SW 1271 (cell line): ENCODE data around the gene DAD1.
"Not testable (repeated sequence)": the region's sequence is repeated elsewhere in the genome, so short reads cannot be mapped to it uniquely, and the experiment has no call there.

Experiments used
- DNase-seq, 2 experiments: peaks; one replicate each; lab custom pipeline; 2025; lab: John Stamatoyannopoulos, UW

DAD1 gene

GRCh38 chr14:22567437-22567836 is 21.6 kb downstream of the DAD1 start:
- DNase-seq, result no peak

GRCh38 chr14:22566845-22567244 is 22.2 kb downstream of the DAD1 start:
- DNase-seq, result no peak

- DNase-seq, result not testable (repeated sequence)
Measured at GRCh38 chr14:22566266-22566665, 22.8 kb downstream of the DAD1 start.

- DNase-seq, result no peak
Measured at GRCh38 chr14:22565391-22565945, 23.6 kb downstream of the DAD1 start.

GRCh38 chr14:22564463-22564862 is 24.6 kb downstream of the DAD1 start:
- no peak for DNase-seq

- no peak for DNase-seq
Measured at GRCh38 chr14:22563987-22564386, 25.0 kb downstream of the DAD1 start.

GRCh38 chr14:22561661-22562579 is 27.1 kb downstream of the DAD1 start:
- no peak for DNase-seq

GRCh38 chr14:22561366-22561660 is 27.7 kb downstream of the DAD1 start:
- no peak for DNase-seq

GRCh38 chr14:22560662-22561365 is 28.2 kb downstream of the DAD1 start:
- DNase-seq, result no peak

- no peak for DNase-seq
Measured at GRCh38 chr14:22559041-22559440, 30.0 kb downstream of the DAD1 start.

- no peak for DNase-seq
Measured at GRCh38 chr14:22558221-22558913, 30.7 kb downstream of the DAD1 start.

- no peak for DNase-seq
Measured at GRCh38 chr14:22557846-22558220, 31.2 kb downstream of the DAD1 start.

GRCh38 chr14:22556990-22557623 is 31.9 kb downstream of the DAD1 start:
- DNase-seq, result peak in 1 of 2 experiments; percentile 78

- no peak for DNase-seq
Measured at GRCh38 chr14:22556021-22556989, 32.7 kb downstream of the DAD1 start.

- no peak for DNase-seq
Measured at GRCh38 chr14:22555384-22556011, 33.5 kb downstream of the DAD1 start.

GRCh38 chr14:22554498-22555383 is 34.3 kb downstream of the DAD1 start:
- no peak for DNase-seq

- not testable (repeated sequence) for DNase-seq
Measured at GRCh38 chr14:22553861-22554497, 35.0 kb downstream of the DAD1 start.

GRCh38 chr14:22553445-22553844 is 35.6 kb downstream of the DAD1 start:
- DNase-seq, result no peak

GRCh38 chr14:22552827-22553076 is 36.3 kb downstream of the DAD1 start:
- no peak for DNase-seq
